Measurements from ENCODE around the gene RMC1. TPM values are rescaled to one million over a fixed set of nuclear protein-coding genes. Genes with fewer than 3 reads are reported as not detected.

RMC1 gene
- total RNA-seq, 1 experiment from 2014 or later: 38.4 TPM

DNA sequence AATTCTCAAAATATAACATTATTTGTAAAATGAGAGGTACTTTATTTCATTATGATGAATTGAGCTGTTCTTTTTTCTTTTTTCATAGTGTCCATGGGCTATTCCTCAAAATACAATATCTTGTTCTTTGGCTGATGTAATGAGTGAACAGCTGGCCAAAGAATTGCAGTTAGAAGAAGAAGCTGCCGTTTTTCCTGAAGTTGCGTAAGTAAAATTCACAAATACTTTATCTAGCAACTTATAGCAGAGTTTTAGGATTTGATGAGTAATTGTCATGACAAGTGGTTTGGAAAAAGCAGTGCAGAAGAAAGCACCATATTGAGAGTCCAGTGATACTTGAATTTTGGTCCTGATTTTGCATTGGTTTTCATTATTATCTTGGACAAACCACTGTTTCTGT lies 40.4 kb upstream of the RMC1 start:
- ChIA-PET POLR2A (interaction anchor here (1.9 kb wide), 1 partner anchor 9 kb away, joined by 7 read pairs; the partner anchor contains the start of gene RIOK3), RAD21 (ENCODE audit: low non-redundant PET in 1 of 2, low total read pairs in 2 of 2, uncharacterized antibody in 2 of 2, unreplicated experiment in 2 of 2) (no interaction called here), CTCF (no interaction called here)
- H3K27me3 ChIP-seq (ENCODE audit: insufficient read depth, low read length): no peaks in the 10 kb centered on the region
- ATAC-seq (no peak), DNase-seq (ENCODE audit: low read depth, low spot score) (no peak)
- H3K79me2 ChIP-seq (ENCODE audit: insufficient read depth, low read length): peaks cover 64% of the 10 kb centered on the region
- BruUV-seq (replicated peaks): no TSS peak
- no peak overlapping the region for H2AFZ ChIP-seq (ENCODE audit: low read depth, low read length, poor library complexity, severe bottlenecking)
- no peaks in the 10 kb centered on the region for H3K9me2 ChIP-seq (ENCODE audit: insufficient read depth)
- H3K4me2 ChIP-seq (ENCODE audit: low read length): no peak overlapping the region
- no peak overlapping the region for H3K9ac ChIP-seq (ENCODE audit: low read length)
- intact Hi-C loops (cut with micrococcal nuclease): no loop called here
- peaks cover 0 to 10% of the 10 kb centered on the region in 2 experiments; a peak in 1 of 4 replicates for H3K4me1 ChIP-seq (ENCODE audit: control insufficient read depth in 1 of 2, insufficient read depth in 2 of 2, low read length in 2 of 2)
- H4K20me1 ChIP-seq (ENCODE audit: insufficient read depth): peaks cover 6% of the 10 kb centered on the region; the same call in 1 of the 2 replicates
- no peak overlapping the region for H3K4me3 ChIP-seq (replicated peaks in 1 of 2; ENCODE audit: low read depth in 1 of 2, low read length in 2 of 2)
- no peaks in the 10 kb centered on the region for H3K9me3 ChIP-seq (ENCODE audit: control insufficient read depth in 1 of 2, insufficient read depth in 1 of 2, low read depth in 1 of 2, low read length in 2 of 2)
- TF ChIP-seq EGR1 (IDR thresholded peaks at IDR 0.05; ENCODE audit: low read depth) (no peak), ELF1 (IDR thresholded peaks at IDR 0.05; ENCODE audit: borderline replicate concordance, low read depth) (no peak)
- TF ChIP-seq, protein P1, sequence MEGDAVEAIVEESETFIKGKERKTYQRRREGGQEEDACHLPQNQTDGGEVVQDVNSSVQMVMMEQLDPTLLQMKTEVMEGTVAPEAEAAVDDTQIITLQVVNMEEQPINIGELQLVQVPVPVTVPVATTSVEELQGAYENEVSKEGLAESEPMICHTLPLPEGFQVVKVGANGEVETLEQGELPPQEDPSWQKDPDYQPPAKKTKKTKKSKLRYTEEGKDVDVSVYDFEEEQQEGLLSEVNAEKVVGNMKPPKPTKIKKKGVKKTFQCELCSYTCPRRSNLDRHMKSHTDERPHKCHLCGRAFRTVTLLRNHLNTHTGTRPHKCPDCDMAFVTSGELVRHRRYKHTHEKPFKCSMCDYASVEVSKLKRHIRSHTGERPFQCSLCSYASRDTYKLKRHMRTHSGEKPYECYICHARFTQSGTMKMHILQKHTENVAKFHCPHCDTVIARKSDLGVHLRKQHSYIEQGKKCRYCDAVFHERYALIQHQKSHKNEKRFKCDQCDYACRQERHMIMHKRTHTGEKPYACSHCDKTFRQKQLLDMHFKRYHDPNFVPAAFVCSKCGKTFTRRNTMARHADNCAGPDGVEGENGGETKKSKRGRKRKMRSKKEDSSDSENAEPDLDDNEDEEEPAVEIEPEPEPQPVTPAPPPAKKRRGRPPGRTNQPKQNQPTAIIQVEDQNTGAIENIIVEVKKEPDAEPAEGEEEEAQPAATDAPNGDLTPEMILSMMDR (IDR thresholded peaks at IDR 0.05 in 2 of 3, conservative IDR thresholded peaks at IDR 0.05 in 1 of 3; ENCODE audit: borderline replicate concordance in 1 of 3, insufficient read depth in 1 of 3, low read depth in 2 of 3, low read length in 2 of 3): no peak
- H3K27ac ChIP-seq (ENCODE audit: low read depth, low read length): no peak overlapping the region
- peaks cover 19 to 34% of the 10 kb centered on the region in 2 experiments for H3K36me3 ChIP-seq (ENCODE audit: control insufficient read depth in 1 of 2, insufficient read depth in 2 of 2, low read length in 2 of 2)

DNA sequence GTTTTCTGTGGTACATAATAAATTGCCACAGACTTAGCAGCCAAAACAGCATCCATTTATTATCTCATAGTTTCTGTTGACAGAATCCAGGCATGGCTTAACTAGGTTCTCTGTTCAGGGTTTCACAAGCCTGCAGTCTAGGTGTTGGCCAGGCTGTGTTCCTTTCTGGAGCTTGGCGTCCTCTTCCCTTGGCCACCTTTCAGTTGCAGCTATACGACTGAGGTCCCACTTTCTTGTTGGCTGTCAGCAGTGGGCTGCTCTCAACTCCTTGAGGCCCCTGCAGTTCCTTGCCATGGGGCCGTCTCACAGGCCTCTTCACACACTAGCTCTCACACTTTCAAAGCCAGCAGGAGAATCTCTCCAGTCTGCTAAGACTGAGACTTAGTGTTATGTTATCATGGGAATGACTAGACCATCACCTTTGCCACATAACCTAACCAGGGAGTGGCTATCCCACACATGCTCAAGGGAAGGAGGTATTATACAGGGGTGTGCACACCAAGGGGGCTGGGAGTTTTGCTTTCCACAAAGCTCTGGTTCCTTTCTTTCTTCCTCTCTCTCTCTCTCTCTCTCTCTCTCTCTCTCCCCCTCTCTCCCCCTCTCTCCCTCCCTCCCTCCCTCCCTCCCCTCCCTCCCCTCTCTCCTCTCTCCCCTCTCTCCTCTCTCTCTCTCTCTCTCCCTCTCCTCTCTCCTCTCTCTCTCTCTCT lies 34.4 kb upstream of the RMC1 start:
- Histone ChIP-seq H3K79me2 (ENCODE audit: insufficient read depth, low read length) (peaks cover 9% of the 10 kb centered on the region), H2AFZ (ENCODE audit: low read depth, low read length, poor library complexity, severe bottlenecking) (no peak overlapping the region), H3K9ac (ENCODE audit: low read length) (no peak overlapping the region), H3K4me3 (replicated peaks in 1 of 2; ENCODE audit: low read depth in 1 of 2, low read length in 2 of 2) (no peak overlapping the region), H3K36me3 (ENCODE audit: control insufficient read depth in 1 of 2, insufficient read depth in 2 of 2, low read length in 2 of 2) (peaks cover 34 to 62% of the 10 kb centered on the region in 2 experiments), H3K4me2 (ENCODE audit: low read length) (no peak overlapping the region), H3K9me2 (ENCODE audit: insufficient read depth) (no peaks in the 10 kb centered on the region), H3K9me3 (ENCODE audit: control insufficient read depth in 1 of 2, insufficient read depth in 1 of 2, low read depth in 1 of 2, low read length in 2 of 2) (no peaks in the 10 kb centered on the region), H3K27ac (ENCODE audit: low read depth, low read length) (no peak overlapping the region), H3K4me1 (ENCODE audit: control insufficient read depth in 1 of 2, insufficient read depth in 2 of 2, low read length in 2 of 2) (no peaks in the 10 kb centered on the region), H4K20me1 (ENCODE audit: insufficient read depth) (no peaks in the 10 kb centered on the region), H3K27me3 (ENCODE audit: insufficient read depth, low read length) (no peaks in the 10 kb centered on the region)
- intact Hi-C loops (cut with micrococcal nuclease): no loop called here
- ATAC-seq (no peak), DNase-seq (ENCODE audit: low read depth, low spot score) (no peak)
- TF ChIP-seq, protein P1 (IDR thresholded peaks at IDR 0.05 in 2 of 3, conservative IDR thresholded peaks at IDR 0.05 in 1 of 3; ENCODE audit: borderline replicate concordance in 1 of 3, insufficient read depth in 1 of 3, low read depth in 2 of 3, low read length in 2 of 3): no peak
- TF ChIP-seq, protein P2, sequence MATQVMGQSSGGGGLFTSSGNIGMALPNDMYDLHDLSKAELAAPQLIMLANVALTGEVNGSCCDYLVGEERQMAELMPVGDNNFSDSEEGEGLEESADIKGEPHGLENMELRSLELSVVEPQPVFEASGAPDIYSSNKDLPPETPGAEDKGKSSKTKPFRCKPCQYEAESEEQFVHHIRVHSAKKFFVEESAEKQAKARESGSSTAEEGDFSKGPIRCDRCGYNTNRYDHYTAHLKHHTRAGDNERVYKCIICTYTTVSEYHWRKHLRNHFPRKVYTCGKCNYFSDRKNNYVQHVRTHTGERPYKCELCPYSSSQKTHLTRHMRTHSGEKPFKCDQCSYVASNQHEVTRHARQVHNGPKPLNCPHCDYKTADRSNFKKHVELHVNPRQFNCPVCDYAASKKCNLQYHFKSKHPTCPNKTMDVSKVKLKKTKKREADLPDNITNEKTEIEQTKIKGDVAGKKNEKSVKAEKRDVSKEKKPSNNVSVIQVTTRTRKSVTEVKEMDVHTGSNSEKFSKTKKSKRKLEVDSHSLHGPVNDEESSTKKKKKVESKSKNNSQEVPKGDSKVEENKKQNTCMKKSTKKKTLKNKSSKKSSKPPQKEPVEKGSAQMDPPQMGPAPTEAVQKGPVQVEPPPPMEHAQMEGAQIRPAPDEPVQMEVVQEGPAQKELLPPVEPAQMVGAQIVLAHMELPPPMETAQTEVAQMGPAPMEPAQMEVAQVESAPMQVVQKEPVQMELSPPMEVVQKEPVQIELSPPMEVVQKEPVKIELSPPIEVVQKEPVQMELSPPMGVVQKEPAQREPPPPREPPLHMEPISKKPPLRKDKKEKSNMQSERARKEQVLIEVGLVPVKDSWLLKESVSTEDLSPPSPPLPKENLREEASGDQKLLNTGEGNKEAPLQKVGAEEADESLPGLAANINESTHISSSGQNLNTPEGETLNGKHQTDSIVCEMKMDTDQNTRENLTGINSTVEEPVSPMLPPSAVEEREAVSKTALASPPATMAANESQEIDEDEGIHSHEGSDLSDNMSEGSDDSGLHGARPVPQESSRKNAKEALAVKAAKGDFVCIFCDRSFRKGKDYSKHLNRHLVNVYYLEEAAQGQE (IDR thresholded peaks at IDR 0.05; ENCODE audit: low read depth): no peak
- no peak for TF ChIP-seq POLR2A (IDR thresholded peaks at IDR 0.05; ENCODE audit: borderline replicate concordance, extremely low read depth, insufficient read depth, insufficient read length)
- ChIA-PET POLR2A (no interaction called here), RAD21 (ENCODE audit: low non-redundant PET in 1 of 2, low total read pairs in 2 of 2, uncharacterized antibody in 2 of 2, unreplicated experiment in 2 of 2) (no interaction called here), CTCF (no interaction called here)
- no TSS peak for BruUV-seq (replicated peaks)

Data from HCT116 (cell line).